Transverse colon (tissue), 4 donors: Measurements from ENCODE around the gene TTC28. TPM values are rescaled to one million over a fixed set of nuclear protein-coding genes. Genes with fewer than 3 reads are reported as not detected.

Experiments
- DNase-seq: peaks from one replicate; pipeline ENCODE4 v3.0.0-alpha.2; 2019
- H3K27ac ChIP-seq, 4 donors: fragments of 200-600 bp; sonication (generic); 2 replicates each; pipeline ENCODE4 v1.5.1; 2016 to 2018; ENCODE audit warnings: inconsistent platforms in 4 of 4
- H3K27me3 ChIP-seq: fragments of 200-600 bp; sonication (generic); 2 replicates; pipeline ENCODE4 v1.5.1; 2017; ENCODE audit warnings: inconsistent platforms
- H3K36me3 ChIP-seq, 4 donors: fragments of 200-600 bp; sonication (generic); 2 replicates each; pipeline ENCODE4 v1.5.1; 2017 to 2019; ENCODE audit warnings: inconsistent platforms in 4 of 4
- H3K4me1 ChIP-seq, 4 donors: fragments of 200-600 bp; sonication (generic); 2 replicates each; pipeline ENCODE4 v1.5.1; 2017 to 2020; ENCODE audit warnings: inconsistent platforms in 4 of 4
- H3K4me3 ChIP-seq, 4 donors: fragments of 200-600 bp; sonication (generic); 1 replicate in 1 of 4; 2 replicates in 3 of 4; pipeline versions ENCODE4 v1.5.1 to v1.6.1; 2017 to 2019; ENCODE audit warnings: inconsistent platforms in 4 of 4
- H3K9me3 ChIP-seq, 2 donors: fragments of 200-600 bp; sonication (generic); 2 replicates each; pipeline ENCODE4 v1.5.1; 2017 to 2019; ENCODE audit warnings: inconsistent platforms in 2 of 2
- EP300 ChIP-seq: sonication (generic); formaldehyde crosslinking; IDR thresholded peaks from one replicate; pipeline ENCODE4 v1.6.1; 2017; ENCODE audit warnings: antibody characterized with exemption, low read depth
- POLR2A ChIP-seq: fragments of 450-650 bp; IDR thresholded peaks from one replicate; pipeline ENCODE4 v1.6.1; 2016; ENCODE audit warnings: antibody characterized with exemption, mild to moderate bottlenecking, moderate library complexity
- POLR2AphosphoS5 ChIP-seq, 3 donors: sonication (generic); formaldehyde crosslinking; IDR thresholded peaks; one replicate each; pipeline ENCODE4 v1.6.1; 2016; ENCODE audit warnings: antibody characterized with exemption in 3 of 3
- WGBS, 2 donors: methylation state at CpG; one replicate each; pipeline ENCODE4 v1.1.5; 2018; ENCODE audit warnings: low coverage in 1 of 2; 5-methylcytosine and 5-hydroxymethylcytosine counted together
- in situ Hi-C, 4 donors: fragments of 200-750 bp; cut with MboI; loops; one replicate each; pipeline versions ENCODE4 v1.15.0 to v1.15.1; 2017; ENCODE audit warnings: low sequenced_read_pairs in 3 of 4, low pct_ligation_motif_present in 1 of 4, low pct_unique_long_range_greater_than_20kb in 1 of 4
- intact Hi-C: fragments of 100-400 bp; cut with DNase I; formaldehyde crosslinking; loops from one replicate; pipeline ENCODE4 v1.15.1; 2023; ENCODE audit warnings: low total_unique reads
- total RNA-seq, 4 donors: library from RNA; depleted of rRNA; stranded (reverse); fragments of >200 nt; gene quantifications; one replicate each; pipeline ENCODE4 v1.1.0, GENCODE V29; 2016
- TF ChIP-seq, protein P1 (sequence below), 5 experiments: fragments of 200-600 bp in 3 of 5; fragments of 450-650 bp in 2 of 5; sonication (generic) in 3 of 5; IDR thresholded peaks; 1 replicate in 2 of 5; 2 replicates in 3 of 5; pipeline ENCODE4 v1.5.1; 2016 to 2017; ENCODE audit warnings: antibody characterized with exemption in 5 of 5, inconsistent platforms in 3 of 5, mild to moderate bottlenecking in 2 of 5, moderate library complexity in 1 of 5

The TTC28 gene
- total RNA-seq, 4 donors from 2014 or later = 7.6 to 84.2 (median 12.4) TPM

DNA sequence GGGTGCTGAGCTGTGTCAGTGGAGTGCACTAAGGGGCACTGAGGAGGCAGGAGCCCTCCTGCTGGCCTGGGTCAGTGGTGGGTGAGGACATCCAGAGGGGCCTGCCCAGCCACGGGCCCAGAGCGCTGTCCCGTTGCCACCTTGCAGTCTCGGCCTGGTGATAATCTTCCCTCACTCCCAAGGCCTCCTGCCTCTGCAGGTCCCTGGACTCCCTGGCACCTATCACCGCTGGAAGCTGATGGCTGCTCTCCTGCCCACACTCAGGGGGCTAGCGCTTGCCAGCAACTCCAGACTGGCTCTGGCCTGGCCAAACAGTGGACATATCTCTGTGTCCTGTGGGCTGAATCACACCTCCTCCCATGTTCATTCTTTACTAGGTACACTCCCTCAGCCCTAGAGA, 674.1 kb downstream of the TTC28 start:
- TF ChIP-seq EP300 (no peak), POLR2AphosphoS5 (IDR thresholded peaks at IDR 0.05) (no peak), POLR2A (no peak)
- TF ChIP-seq, protein P1, sequence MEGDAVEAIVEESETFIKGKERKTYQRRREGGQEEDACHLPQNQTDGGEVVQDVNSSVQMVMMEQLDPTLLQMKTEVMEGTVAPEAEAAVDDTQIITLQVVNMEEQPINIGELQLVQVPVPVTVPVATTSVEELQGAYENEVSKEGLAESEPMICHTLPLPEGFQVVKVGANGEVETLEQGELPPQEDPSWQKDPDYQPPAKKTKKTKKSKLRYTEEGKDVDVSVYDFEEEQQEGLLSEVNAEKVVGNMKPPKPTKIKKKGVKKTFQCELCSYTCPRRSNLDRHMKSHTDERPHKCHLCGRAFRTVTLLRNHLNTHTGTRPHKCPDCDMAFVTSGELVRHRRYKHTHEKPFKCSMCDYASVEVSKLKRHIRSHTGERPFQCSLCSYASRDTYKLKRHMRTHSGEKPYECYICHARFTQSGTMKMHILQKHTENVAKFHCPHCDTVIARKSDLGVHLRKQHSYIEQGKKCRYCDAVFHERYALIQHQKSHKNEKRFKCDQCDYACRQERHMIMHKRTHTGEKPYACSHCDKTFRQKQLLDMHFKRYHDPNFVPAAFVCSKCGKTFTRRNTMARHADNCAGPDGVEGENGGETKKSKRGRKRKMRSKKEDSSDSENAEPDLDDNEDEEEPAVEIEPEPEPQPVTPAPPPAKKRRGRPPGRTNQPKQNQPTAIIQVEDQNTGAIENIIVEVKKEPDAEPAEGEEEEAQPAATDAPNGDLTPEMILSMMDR (IDR thresholded peaks at IDR 0.05) = no peak
- DNase-seq = no peak
- 96% methylated on average over 6 of the region's 6 CpGs; no CpG with 5 or more reads in 1 of the 2 donors for WGBS, 2 donors
- intact Hi-C loops (loop anchor here (10.0 kb wide), 1 partner anchor 1251 kb away; no protein-coding TSS in a partner anchor), in situ Hi-C loops (loop anchor here in 3 of 4 donors (5.0 to 25.0 kb wide), 2 partner anchors 118 to 832 kb away; no protein-coding TSS in a partner anchor)
- Histone ChIP-seq H3K4me1 (peaks cover 0 to 5% (median 1%) of the 10 kb centered on the region in 4 donors), H3K9me3 (no peaks in the 10 kb centered on the region), H3K36me3 (no peaks in the 10 kb centered on the region), H3K4me3 (no peak overlapping the region), H3K27me3 (no peaks in the 10 kb centered on the region), H3K27ac (no peak overlapping the region)

DNA sequence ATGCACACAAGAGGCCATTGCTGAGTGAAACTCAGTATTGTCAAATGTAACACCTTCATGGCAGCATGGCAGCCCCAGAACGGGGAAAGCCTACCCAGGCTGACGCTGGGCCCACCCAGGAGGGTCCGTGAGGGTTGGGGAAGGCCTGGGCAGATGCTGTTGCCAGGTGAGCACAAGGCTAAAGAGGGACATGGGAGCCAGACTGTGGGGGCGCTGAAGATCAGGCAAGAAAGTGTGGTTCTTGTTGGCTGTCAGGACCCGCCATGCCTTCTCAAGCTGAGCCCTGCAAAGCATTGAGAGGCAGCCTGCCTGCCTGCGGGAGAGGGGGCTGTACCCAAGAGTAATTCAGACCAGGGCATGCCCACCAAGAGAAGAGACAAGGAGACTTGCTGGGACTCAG, 675.6 kb downstream of the TTC28 start:
- intact Hi-C loops (loop anchor here (10.0 kb wide), 1 partner anchor 1249 kb away; no protein-coding TSS in a partner anchor), in situ Hi-C loops (loop anchor here in 1 of 4 donors (25.0 kb wide), 1 partner anchor 833 kb away; no protein-coding TSS in a partner anchor)
- 83 to 88% methylated on average over 1 to 6 of the region's 6 CpGs for WGBS, 2 donors
- no peak overlapping the region for H3K4me3 ChIP-seq
- TF ChIP-seq POLR2AphosphoS5 (IDR thresholded peaks at IDR 0.05) (no peak), EP300 (no peak), POLR2A (no peak)
- TF ChIP-seq, protein P1 (IDR thresholded peaks at IDR 0.05) = no peak
- no peak for DNase-seq
- H3K27ac ChIP-seq = no peak overlapping the region
- H3K4me1 ChIP-seq = peaks cover 0 to 5% (median under 1%) of the 10 kb centered on the region in 4 donors
- H3K9me3 ChIP-seq = no peaks in the 10 kb centered on the region
- H3K36me3 ChIP-seq = no peaks in the 10 kb centered on the region
- no peaks in the 10 kb centered on the region for H3K27me3 ChIP-seq

DNA sequence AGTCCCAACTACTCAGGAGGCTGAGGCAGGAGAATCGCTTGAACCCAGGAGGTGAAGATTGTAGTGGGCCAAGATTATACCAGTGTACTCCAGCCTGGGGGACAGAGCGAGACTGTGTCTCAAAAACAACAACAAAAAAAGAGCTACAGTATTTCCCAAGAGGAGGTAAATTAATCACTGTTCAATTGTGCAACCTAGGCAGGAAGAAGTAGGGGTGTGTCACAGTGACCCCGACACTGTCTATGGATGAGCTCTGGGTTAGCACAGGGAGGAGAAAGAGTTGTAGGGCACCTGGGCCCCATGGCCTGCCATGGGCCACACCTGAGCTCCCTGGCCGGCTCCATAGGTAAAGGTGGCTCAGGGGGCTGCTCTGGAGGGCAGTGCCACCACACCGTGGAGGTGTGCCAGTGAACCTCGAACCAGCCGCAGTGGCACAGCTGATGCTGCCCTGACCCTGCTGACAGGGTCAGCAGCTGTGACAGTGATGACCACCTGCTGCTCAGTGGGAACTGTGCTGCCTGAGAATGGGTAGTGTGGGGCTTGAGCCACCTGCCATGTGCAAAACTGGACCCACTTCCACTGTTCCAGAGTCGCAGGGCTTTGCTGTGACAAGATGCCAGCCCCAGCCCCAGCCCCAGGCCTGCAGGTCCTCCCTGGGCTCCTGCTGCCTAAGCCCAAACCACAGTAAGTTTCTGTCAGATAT, 676.6 kb downstream of the TTC28 start:
- H3K4me3 ChIP-seq = no peak overlapping the region
- in situ Hi-C loops = loop anchor here in 1 of 4 donors (25.0 kb wide), 1 partner anchor 834 kb away; no protein-coding TSS in a partner anchor
- intact Hi-C loops = loop anchor here (10.0 kb wide), 1 partner anchor 1248 kb away; no protein-coding TSS in a partner anchor

DNA sequence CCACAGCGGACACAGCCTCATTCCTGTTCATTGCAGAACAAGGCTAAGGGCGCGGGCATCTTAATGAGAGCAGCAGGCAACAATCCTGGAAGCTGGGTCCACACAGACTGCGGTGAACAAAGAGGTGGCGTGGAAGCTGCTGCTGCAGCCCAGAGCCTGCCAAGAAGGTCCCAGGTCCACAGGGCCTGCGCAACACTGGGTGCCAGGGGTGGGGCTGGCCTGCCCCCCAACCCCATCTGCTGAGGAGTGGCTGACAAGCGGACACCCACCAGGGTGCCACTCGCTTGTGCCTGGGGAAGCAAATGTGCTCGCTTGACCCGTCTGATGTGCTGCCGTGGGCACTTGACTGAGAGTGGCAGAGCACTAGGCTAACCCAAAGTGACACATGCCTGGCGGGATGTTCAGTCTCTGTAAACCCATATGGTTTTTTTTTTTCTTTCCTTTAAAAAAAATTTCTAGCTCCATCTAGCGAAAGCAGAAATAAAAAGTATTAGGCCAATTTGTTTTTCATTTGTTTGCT, 677.4 kb downstream of the TTC28 start:
- no peaks in the 10 kb centered on the region for H3K27me3 ChIP-seq
- no peaks in the 10 kb centered on the region for H3K9me3 ChIP-seq
- WGBS, 2 donors = 92 to 100% methylated on average over 1 to 13 of the region's 13 CpGs
- no peaks in the 10 kb centered on the region for H3K36me3 ChIP-seq
- no peak for DNase-seq
- in situ Hi-C loops (loop anchor here in 1 of 4 donors (25.0 kb wide), 1 partner anchor 835 kb away; no protein-coding TSS in a partner anchor), intact Hi-C loops (loop anchor here (10.0 kb wide), 1 partner anchor 1247 kb away; no protein-coding TSS in a partner anchor)
- H3K4me1 ChIP-seq = peaks cover 0 to 5% (median 0%) of the 10 kb centered on the region in 4 donors
- no peak overlapping the region for H3K27ac ChIP-seq
- TF ChIP-seq POLR2AphosphoS5 (IDR thresholded peaks at IDR 0.05) (no peak), EP300 (no peak), POLR2A (no peak)
- TF ChIP-seq, protein P1 (IDR thresholded peaks at IDR 0.05) = no peak
- no peak overlapping the region for H3K4me3 ChIP-seq

More for the DNA sequence above, 676.6 kb downstream of the TTC28 start:
- peaks cover 0 to 5% (median 0%) of the 10 kb centered on the region in 4 donors for H3K4me1 ChIP-seq
- H3K9me3 ChIP-seq = no peaks in the 10 kb centered on the region
- 63 to 92% methylated on average over 2 to 8 of the region's 8 CpGs for WGBS, 2 donors
- no peak for DNase-seq
- H3K36me3 ChIP-seq = no peaks in the 10 kb centered on the region
- no peak for TF ChIP-seq EP300
- TF ChIP-seq, protein P1 (IDR thresholded peaks at IDR 0.05) = no peak
- TF ChIP-seq POLR2A = no peak
- TF ChIP-seq POLR2AphosphoS5 (IDR thresholded peaks at IDR 0.05) = no peak
- no peak overlapping the region for H3K27ac ChIP-seq
- no peaks in the 10 kb centered on the region for H3K27me3 ChIP-seq
